ENCODE measurements around the gene CALN1. TPM values are rescaled to one million over a fixed set of nuclear protein-coding genes. Genes with fewer than 3 reads are reported as not detected.

The CALN1 gene
- polyA plus RNA-seq, 3 donors = under 0.01 TPM; not detected in 2

GRCh38 chr7:72249106-72249505 lies 163.0 kb downstream of the CALN1 start:
- Mint-ChIP-seq H3K4me3 (no peak overlapping the region), H3K36me3 (no peaks in the 10 kb centered on the region), H3K27ac (no peak overlapping the region), H3K4me1 (no peaks in the 10 kb centered on the region), H3K27me3 (ENCODE audit: low read depth in 3 of 3) (peaks cover 0 to 2% (median 1%) of the 10 kb centered on the region in 3 donors), H3K9me3 (peaks cover 15 to 35% (median 27%) of the 10 kb centered on the region in 7 donors)
- H3K9ac ChIP-seq (ENCODE audit: insufficient read depth, low read length, poor library complexity, severe bottlenecking) = no peak overlapping the region
- no peak for TF ChIP-seq CTCF (IDR thresholded peaks at IDR 0.05)
- H3K36me3 ChIP-seq (replicated peaks in 1 of 2; ENCODE audit: control insufficient read depth in 1 of 2, insufficient read depth in 2 of 2, low read length in 2 of 2) = no peaks in the 10 kb centered on the region
- no peaks in the 10 kb centered on the region for H3K27me3 ChIP-seq (ENCODE audit: control insufficient read depth in 2 of 2, insufficient read depth in 2 of 2, low read length in 2 of 2)
- H3K27ac ChIP-seq (ENCODE audit: low read depth in 1 of 2, low read length in 2 of 2) = no peak overlapping the region
- H4K20me1 ChIP-seq (ENCODE audit: insufficient read depth, low read length) = no peaks in the 10 kb centered on the region
- H2AFZ ChIP-seq (ENCODE audit: insufficient read depth, low read depth, low read length, poor library complexity, severe bottlenecking) = no peak overlapping the region
- no peak overlapping the region for H3K4me3 ChIP-seq (replicated peaks in 1 of 3; ENCODE audit: low read depth in 2 of 3, low read length in 3 of 3)
- no peak overlapping the region for H3K4me2 ChIP-seq (replicated peaks; ENCODE audit: extremely low read depth, low read length, poor library complexity, severe bottlenecking)
- peaks cover 0 to 29% of the 10 kb centered on the region in 2 donors for H3K9me3 ChIP-seq (replicated peaks in 1 of 2; ENCODE audit: control insufficient read depth in 1 of 2, insufficient read depth in 1 of 2, low read length in 2 of 2)
- H3K4me1 ChIP-seq (ENCODE audit: control insufficient read depth in 1 of 2, insufficient read depth in 2 of 2, low read length in 2 of 2) = no peaks in the 10 kb centered on the region
- DNase-seq = no peak
- no peaks in the 10 kb centered on the region for H3K79me2 ChIP-seq (ENCODE audit: insufficient read depth, low read length)
- intact Hi-C loops (cut with micrococcal nuclease) = no loop called here
- WGBS (ENCODE audit: insufficient coverage) = 100% methylated on average over 1 of the region's 3 CpGs

- peaks cover 4 to 25% (median 12%) of the 10 kb centered on the region in 7 donors for H3K9me3 Mint-ChIP-seq
- no peak overlapping the region for H3K27ac Mint-ChIP-seq
- 80% methylated on average over 3 of the region's 10 CpGs for WGBS (ENCODE audit: insufficient coverage)
- Histone ChIP-seq H3K79me2 (ENCODE audit: insufficient read depth, low read length) (no peaks in the 10 kb centered on the region), H3K4me3 (replicated peaks in 1 of 3; ENCODE audit: low read depth in 2 of 3, low read length in 3 of 3) (no peak overlapping the region), H3K27ac (ENCODE audit: low read depth in 1 of 2, low read length in 2 of 2) (no peak overlapping the region), H3K4me1 (ENCODE audit: control insufficient read depth in 1 of 2, insufficient read depth in 2 of 2, low read length in 2 of 2) (no peaks in the 10 kb centered on the region), H4K20me1 (ENCODE audit: insufficient read depth, low read length) (no peaks in the 10 kb centered on the region), H3K9ac (ENCODE audit: insufficient read depth, low read length, poor library complexity, severe bottlenecking) (no peak overlapping the region), H2AFZ (ENCODE audit: insufficient read depth, low read depth, low read length, poor library complexity, severe bottlenecking) (no peak overlapping the region), H3K9me3 (replicated peaks in 1 of 2; ENCODE audit: control insufficient read depth in 1 of 2, insufficient read depth in 1 of 2, low read length in 2 of 2) (peaks cover 0 to 16% of the 10 kb centered on the region in 2 donors), H3K36me3 (replicated peaks in 1 of 2; ENCODE audit: control insufficient read depth in 1 of 2, insufficient read depth in 2 of 2, low read length in 2 of 2) (no peaks in the 10 kb centered on the region), H3K27me3 (ENCODE audit: control insufficient read depth in 2 of 2, insufficient read depth in 2 of 2, low read length in 2 of 2) (no peaks in the 10 kb centered on the region), H3K4me2 (replicated peaks; ENCODE audit: extremely low read depth, low read length, poor library complexity, severe bottlenecking) (no peak overlapping the region)
- no peak for TF ChIP-seq CTCF (IDR thresholded peaks at IDR 0.05)
- H3K4me1 Mint-ChIP-seq = no peaks in the 10 kb centered on the region
- no peaks in the 10 kb centered on the region for H3K36me3 Mint-ChIP-seq
- H3K4me3 Mint-ChIP-seq = no peak overlapping the region
- intact Hi-C loops (cut with micrococcal nuclease) = no loop called here
- peaks cover 0 to 4% (median 2%) of the 10 kb centered on the region in 3 donors for H3K27me3 Mint-ChIP-seq (ENCODE audit: low read depth in 3 of 3)
- no peak for DNase-seq
Measured at GRCh38 chr7:72244826-72245398, 167.2 kb downstream of the CALN1 start.

Data from CD14-positive monocyte (primary cell).